Neural cell (in vitro differentiated cells): ENCODE results near the gene CXCL5. TPM values are rescaled to one million over a fixed set of nuclear protein-coding genes. Genes with fewer than 3 reads are reported as not detected.
"Not testable (repeated sequence)": the region's sequence is repeated elsewhere in the genome, so short reads cannot be mapped to it uniquely, and the experiment has no call there.

Experiments
- H2AFZ ChIP-seq: fragments of 200-600, 300-800 bp; sonication (generic), shearing (Covaris generic); 2 replicates; pipeline ENCODE4 v1.6.0; 2014; ENCODE audit warnings: low read depth, mild to moderate bottlenecking, antibody characterized with exemption, low read length, moderate library complexity
- H3F3A ChIP-seq: fragments of 200-600 bp; shearing (Covaris generic); 2 replicates; pipeline ENCODE4 v1.6.1; 2016; ENCODE audit warnings: mild to moderate bottlenecking, moderate library complexity, mixed read lengths, antibody characterized with exemption, low read length; ENCODE audit not compliant: insufficient read depth, poor library complexity, severe bottlenecking
- H3K27ac ChIP-seq: fragments of 200-600, 300-800 bp; sonication (generic), shearing (Covaris generic); 2 replicates; pipeline ENCODE4 v1.5.1; 2014; ENCODE audit warnings: mild to moderate bottlenecking, low read length, moderate library complexity
- H3K27me3 ChIP-seq: fragments of 300-800, 200-600 bp; sonication (generic), shearing (Covaris generic); 2 replicates; pipeline ENCODE4 v1.6.0; 2014; ENCODE audit warnings: mild to moderate bottlenecking, low read depth, low read length, moderate library complexity; ENCODE audit not compliant: insufficient read depth
- H3K36me3 ChIP-seq: fragments of 300-800, 200-600 bp; sonication (generic), shearing (Covaris generic); 2 replicates; pipeline ENCODE4 v1.5.1; 2014; ENCODE audit warnings: mild to moderate bottlenecking, antibody characterized with exemption, low read length, moderate library complexity; ENCODE audit not compliant: insufficient read depth
- H3K4me2 ChIP-seq: fragments of 300-800, 200-600 bp; sonication (generic), shearing (Covaris generic); 2 replicates; pipeline ENCODE4 v1.6.0; 2014; ENCODE audit warnings: mild to moderate bottlenecking, low read length
- H3K4me3 ChIP-seq: fragments of 300-800, 200-600 bp; sonication (generic), shearing (Covaris generic); 2 replicates; pipeline ENCODE4 v1.5.1; 2014; ENCODE audit warnings: mild to moderate bottlenecking, low read length, moderate library complexity
- H3K79me2 ChIP-seq: fragments of 200-600 bp; shearing (Covaris generic); replicated peaks from 2 replicates; pipeline ENCODE4 v1.6.0; 2014; ENCODE audit warnings: mild to moderate bottlenecking, low read length, moderate library complexity; ENCODE audit not compliant: insufficient read depth
- H3K9ac ChIP-seq: fragments of 300-800, 200-600 bp; sonication (generic), shearing (Covaris generic); 2 replicates; pipeline ENCODE4 v1.6.1; 2016; ENCODE audit warnings: mild to moderate bottlenecking, low read length, mixed read lengths
- H3K9me2 ChIP-seq: fragments of 200-600 bp; shearing (Covaris generic); 2 replicates; pipeline ENCODE4 v1.6.1; 2016; ENCODE audit warnings: mild to moderate bottlenecking, low read length, mixed read lengths; ENCODE audit not compliant: insufficient read depth
- H3K9me3 ChIP-seq: fragments of 200-600, 300-800 bp; sonication (generic), shearing (Covaris generic); 2 replicates; pipeline ENCODE4 v1.6.1; 2016; ENCODE audit warnings: mild to moderate bottlenecking, mixed run types, low read length, moderate library complexity, mixed read lengths
- H4K20me1 ChIP-seq: fragments of 200-600 bp; shearing (Covaris generic); 2 replicates; pipeline ENCODE4 v1.6.1; 2016; ENCODE audit warnings: mild to moderate bottlenecking, mixed run types; ENCODE audit not compliant: insufficient read depth
- EP300 ChIP-seq: fragments of 450-650 bp; conservative IDR thresholded peaks from 2 replicates; pipeline ENCODE4 v1.6.1; 2014; ENCODE audit warnings: antibody characterized with exemption, mild to moderate bottlenecking, moderate library complexity; ENCODE audit not compliant: poor library complexity, severe bottlenecking
- EZH2 ChIP-seq: fragments of 200-600, 300-800 bp; shearing (Covaris generic), sonication (generic); IDR thresholded peaks from 2 replicates; pipeline ENCODE4 v1.6.1; 2014; ENCODE audit warnings: antibody characterized with exemption, low read length, borderline replicate concordance, mild to moderate bottlenecking; ENCODE audit not compliant: insufficient read depth, poor library complexity, severe bottlenecking
- MXI1 ChIP-seq: fragments of 450-650 bp; conservative IDR thresholded peaks from 2 replicates; pipeline ENCODE4 v1.6.1; 2014; ENCODE audit warnings: antibody characterized with exemption, mild to moderate bottlenecking; ENCODE audit not compliant: poor library complexity, severe bottlenecking
- POLR2AphosphoS5 ChIP-seq: IDR thresholded peaks from 2 replicates; pipeline ENCODE4 v1.6.1; 2012
- RAD21 ChIP-seq: fragments of 450-650 bp; conservative IDR thresholded peaks from 2 replicates; pipeline ENCODE4 v1.6.1; 2014; ENCODE audit warnings: antibody characterized with exemption, mild to moderate bottlenecking, moderate library complexity
- TAF1 ChIP-seq: IDR thresholded peaks from 2 replicates; pipeline ENCODE4 v1.6.1; 2012; ENCODE audit warnings: low read depth
- polyA plus RNA-seq: library from polyadenylated mRNA; depleted of rRNA; stranded (reverse); fragments of >200 nt; gene quantifications from 2 replicates; pipeline ENCODE4 v1.2.3, GENCODE V29; 2014
- TF ChIP-seq, protein P1 (sequence below): IDR thresholded peaks from 2 replicates; pipeline ENCODE4 v1.6.1; 2012; ENCODE audit warnings: borderline replicate concordance
- TF ChIP-seq, protein P2 (sequence below): fragments of 450-650 bp; IDR thresholded peaks from 2 replicates; pipeline ENCODE4 v1.5.1; 2014; ENCODE audit warnings: antibody characterized with exemption, mild to moderate bottlenecking, moderate library complexity; ENCODE audit not compliant: poor library complexity, severe bottlenecking

Gene CXCL5
- polyA plus RNA-seq, 1 donor from 2014 or later = not detected

DNA sequence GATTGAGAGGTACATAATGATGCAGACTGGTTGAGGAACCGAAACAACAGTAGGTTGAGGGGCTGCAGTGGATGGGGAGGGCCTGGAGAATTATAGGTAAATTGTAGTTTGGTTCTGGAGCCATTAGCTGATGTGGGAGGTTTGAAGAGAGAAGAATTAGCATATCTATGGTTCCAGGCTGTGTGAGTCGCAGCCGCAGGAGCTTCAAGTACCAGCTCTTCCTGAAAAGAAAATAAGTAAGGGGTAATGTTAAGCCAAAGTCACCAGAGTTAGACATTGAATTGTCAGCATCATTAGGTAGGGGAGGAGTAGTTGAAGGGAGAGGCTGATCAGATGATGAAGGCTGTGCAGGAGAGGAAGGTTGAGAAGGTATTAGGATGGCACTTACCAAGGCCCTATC lies 46.1 kb downstream of the CXCL5 start:
- no peaks in the 10 kb centered on the region for H3F3A ChIP-seq
- no peak overlapping the region for H3K4me3 ChIP-seq
- TF ChIP-seq, protein P1, sequence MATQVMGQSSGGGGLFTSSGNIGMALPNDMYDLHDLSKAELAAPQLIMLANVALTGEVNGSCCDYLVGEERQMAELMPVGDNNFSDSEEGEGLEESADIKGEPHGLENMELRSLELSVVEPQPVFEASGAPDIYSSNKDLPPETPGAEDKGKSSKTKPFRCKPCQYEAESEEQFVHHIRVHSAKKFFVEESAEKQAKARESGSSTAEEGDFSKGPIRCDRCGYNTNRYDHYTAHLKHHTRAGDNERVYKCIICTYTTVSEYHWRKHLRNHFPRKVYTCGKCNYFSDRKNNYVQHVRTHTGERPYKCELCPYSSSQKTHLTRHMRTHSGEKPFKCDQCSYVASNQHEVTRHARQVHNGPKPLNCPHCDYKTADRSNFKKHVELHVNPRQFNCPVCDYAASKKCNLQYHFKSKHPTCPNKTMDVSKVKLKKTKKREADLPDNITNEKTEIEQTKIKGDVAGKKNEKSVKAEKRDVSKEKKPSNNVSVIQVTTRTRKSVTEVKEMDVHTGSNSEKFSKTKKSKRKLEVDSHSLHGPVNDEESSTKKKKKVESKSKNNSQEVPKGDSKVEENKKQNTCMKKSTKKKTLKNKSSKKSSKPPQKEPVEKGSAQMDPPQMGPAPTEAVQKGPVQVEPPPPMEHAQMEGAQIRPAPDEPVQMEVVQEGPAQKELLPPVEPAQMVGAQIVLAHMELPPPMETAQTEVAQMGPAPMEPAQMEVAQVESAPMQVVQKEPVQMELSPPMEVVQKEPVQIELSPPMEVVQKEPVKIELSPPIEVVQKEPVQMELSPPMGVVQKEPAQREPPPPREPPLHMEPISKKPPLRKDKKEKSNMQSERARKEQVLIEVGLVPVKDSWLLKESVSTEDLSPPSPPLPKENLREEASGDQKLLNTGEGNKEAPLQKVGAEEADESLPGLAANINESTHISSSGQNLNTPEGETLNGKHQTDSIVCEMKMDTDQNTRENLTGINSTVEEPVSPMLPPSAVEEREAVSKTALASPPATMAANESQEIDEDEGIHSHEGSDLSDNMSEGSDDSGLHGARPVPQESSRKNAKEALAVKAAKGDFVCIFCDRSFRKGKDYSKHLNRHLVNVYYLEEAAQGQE = no peak
- TF ChIP-seq, protein P2, sequence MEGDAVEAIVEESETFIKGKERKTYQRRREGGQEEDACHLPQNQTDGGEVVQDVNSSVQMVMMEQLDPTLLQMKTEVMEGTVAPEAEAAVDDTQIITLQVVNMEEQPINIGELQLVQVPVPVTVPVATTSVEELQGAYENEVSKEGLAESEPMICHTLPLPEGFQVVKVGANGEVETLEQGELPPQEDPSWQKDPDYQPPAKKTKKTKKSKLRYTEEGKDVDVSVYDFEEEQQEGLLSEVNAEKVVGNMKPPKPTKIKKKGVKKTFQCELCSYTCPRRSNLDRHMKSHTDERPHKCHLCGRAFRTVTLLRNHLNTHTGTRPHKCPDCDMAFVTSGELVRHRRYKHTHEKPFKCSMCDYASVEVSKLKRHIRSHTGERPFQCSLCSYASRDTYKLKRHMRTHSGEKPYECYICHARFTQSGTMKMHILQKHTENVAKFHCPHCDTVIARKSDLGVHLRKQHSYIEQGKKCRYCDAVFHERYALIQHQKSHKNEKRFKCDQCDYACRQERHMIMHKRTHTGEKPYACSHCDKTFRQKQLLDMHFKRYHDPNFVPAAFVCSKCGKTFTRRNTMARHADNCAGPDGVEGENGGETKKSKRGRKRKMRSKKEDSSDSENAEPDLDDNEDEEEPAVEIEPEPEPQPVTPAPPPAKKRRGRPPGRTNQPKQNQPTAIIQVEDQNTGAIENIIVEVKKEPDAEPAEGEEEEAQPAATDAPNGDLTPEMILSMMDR = no peak
- H3K9me2 ChIP-seq = no peaks in the 10 kb centered on the region
- H3K27ac ChIP-seq = no peak overlapping the region
- no peaks in the 10 kb centered on the region for H3K36me3 ChIP-seq
- H3K27me3 ChIP-seq = no peaks in the 10 kb centered on the region
- no peaks in the 10 kb centered on the region for H3K79me2 ChIP-seq
- H4K20me1 ChIP-seq = no peaks in the 10 kb centered on the region
- no peak overlapping the region for H3K9ac ChIP-seq
- H2AFZ ChIP-seq = no peak overlapping the region
- H3K4me2 ChIP-seq = no peak overlapping the region
- no peaks in the 10 kb centered on the region for H3K9me3 ChIP-seq

DNA sequence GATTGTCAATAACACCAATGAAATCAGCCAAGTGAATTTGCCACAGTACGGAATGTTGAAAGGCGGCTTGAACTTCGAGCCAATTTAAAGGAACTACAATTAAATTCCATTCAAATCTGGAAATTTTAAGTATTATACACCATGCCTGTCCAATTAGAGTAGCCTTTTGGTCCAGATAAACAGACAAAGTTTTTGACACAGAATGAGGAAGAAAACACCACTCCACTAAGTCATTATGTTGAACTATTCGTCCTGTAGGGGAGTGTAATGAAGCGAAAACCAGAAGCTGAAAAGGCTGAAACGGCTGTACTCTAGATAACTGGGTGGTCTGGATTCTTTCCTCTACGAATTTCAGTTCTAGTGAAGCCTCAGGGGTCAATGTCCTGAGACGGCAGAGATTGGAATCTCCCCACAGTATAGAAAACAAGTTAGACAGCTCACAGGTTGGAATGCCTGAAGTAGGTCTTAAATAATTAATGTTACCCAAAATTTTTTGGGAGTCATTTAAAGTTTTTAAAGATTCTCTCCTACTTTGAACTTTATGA lies 48.0 kb downstream of the CXCL5 start:
- H3K9me3 ChIP-seq, H4K20me1 ChIP-seq, H3K4me3 ChIP-seq, H3K4me2 ChIP-seq, H3K27me3 ChIP-seq, H3K36me3 ChIP-seq, H3K9me2 ChIP-seq, H3K79me2 ChIP-seq, H3F3A ChIP-seq, H3K9ac ChIP-seq, H3K27ac ChIP-seq, H2AFZ ChIP-seq: not testable (repeated sequence)

DNA sequence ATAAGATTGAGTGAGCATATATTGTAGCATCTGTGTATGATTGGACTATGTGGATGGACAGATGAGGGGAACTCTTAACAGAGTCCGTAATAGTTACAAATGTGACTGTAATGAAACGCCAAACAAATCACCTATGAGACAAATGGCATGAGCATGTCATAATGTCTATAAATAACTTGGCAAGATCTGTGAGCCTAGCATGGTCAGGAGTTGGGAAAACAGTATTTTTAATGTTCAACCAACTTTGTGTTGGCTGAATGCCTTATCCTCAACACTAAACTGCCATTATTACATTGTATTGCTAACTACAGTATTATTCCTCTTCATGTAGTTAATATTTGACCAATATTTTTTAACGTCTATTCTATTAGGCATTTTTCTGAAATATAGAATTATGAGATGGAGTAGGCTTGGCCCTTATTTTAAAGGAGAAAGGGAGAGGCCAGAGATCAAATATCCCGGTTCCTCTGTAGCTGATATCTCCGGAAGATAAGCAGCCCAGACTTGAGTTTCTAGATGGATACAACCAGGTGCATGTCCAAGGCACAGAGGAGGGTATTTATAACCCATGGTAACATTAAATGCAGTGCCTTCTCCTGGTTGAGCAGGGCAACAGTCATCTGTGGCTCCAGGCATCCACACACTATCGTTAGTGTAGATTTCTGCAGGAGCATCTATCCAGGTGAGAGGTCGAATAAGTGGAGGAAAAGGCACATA lies 49.3 kb downstream of the CXCL5 start:
- TF ChIP-seq EZH2 (no peak), RAD21 (no peak), MXI1 (no peak), POLR2AphosphoS5 (no peak), EP300 (no peak), TAF1 (no peak)
- TF ChIP-seq, protein P2 = no peak
- TF ChIP-seq, protein P1 = no peak
- H3K4me3 ChIP-seq = no peak overlapping the region
- H3F3A ChIP-seq = no peaks in the 10 kb centered on the region
- peaks cover 14% of the 10 kb centered on the region for H3K27me3 ChIP-seq
- no peak overlapping the region for H3K4me2 ChIP-seq
- no peaks in the 10 kb centered on the region for H3K79me2 ChIP-seq
- no peaks in the 10 kb centered on the region for H3K9me2 ChIP-seq
- H3K9me3 ChIP-seq = no peaks in the 10 kb centered on the region
- H2AFZ ChIP-seq = no peak overlapping the region
- no peak overlapping the region for H3K27ac ChIP-seq
- H4K20me1 ChIP-seq = no peaks in the 10 kb centered on the region
- no peaks in the 10 kb centered on the region for H3K36me3 ChIP-seq
- H3K9ac ChIP-seq = no peak overlapping the region
